Keratinocyte (primary cell): ENCODE results near the gene AKR1C8.

Source experiments
- CTCF ChIP-seq, 3 experiments: IDR thresholded peaks in 1 of 3; conservative IDR thresholded peaks in 1 of 3; optimal IDR thresholded peaks in 1 of 3; 2 replicates in 2 of 3; 3 replicates in 1 of 3; pipeline versions ENCODE3 to v1.5.1; 2011; ENCODE audit warnings: low read length in 3 of 3, mild to moderate bottlenecking in 3 of 3, moderate library complexity in 2 of 3, control low read depth in 1 of 3, inconsistent platforms in 1 of 3; ENCODE audit not compliant: insufficient read depth in 2 of 3; ENCODE audit errors: extremely low read depth in 1 of 3
- EZH2 ChIP-seq: IDR thresholded peaks from one replicate; pipeline ENCODE4 v1.6.1; 2012; ENCODE audit warnings: inconsistent platforms, mild to moderate bottlenecking, low read length, moderate library complexity

GRCh38 chr10:5233324-5233723 lies 48.4 kb upstream of the AKR1C8 start:
- TF ChIP-seq CTCF (optimal IDR thresholded peaks at IDR 0.05 in 1 of 3, IDR thresholded peaks at IDR 0.05 in 1 of 3, conservative IDR thresholded peaks at IDR 0.05 in 1 of 3; ENCODE audit: extremely low read depth in 1 of 3, insufficient read depth in 2 of 3, low read length in 3 of 3): no peak
- TF ChIP-seq EZH2: no peak
